Measurements from ENCODE around the gene POU3F3. TPM values are rescaled to one million over a fixed set of nuclear protein-coding genes. Genes with fewer than 3 reads are reported as not detected.

The POU3F3 gene
- total RNA-seq, 1 experiment from 2014 or later, result not detected

- DNase-seq (ENCODE audit: low read depth, low spot score) (no peak), ATAC-seq (no peak)
- Histone ChIP-seq H3K4me1 (ENCODE audit: control insufficient read depth in 1 of 2, insufficient read depth in 2 of 2, low read length in 2 of 2) (no peaks in the 10 kb centered on the region), H2AFZ (ENCODE audit: low read depth, low read length, poor library complexity, severe bottlenecking) (no peak overlapping the region), H3K27ac (ENCODE audit: low read depth, low read length) (no peak overlapping the region), H3K36me3 (ENCODE audit: control insufficient read depth in 1 of 2, insufficient read depth in 2 of 2, low read length in 2 of 2) (no peaks in the 10 kb centered on the region), H3K9me3 (ENCODE audit: control insufficient read depth in 1 of 2, insufficient read depth in 1 of 2, low read depth in 1 of 2, low read length in 2 of 2) (no peaks in the 10 kb centered on the region), H3K79me2 (ENCODE audit: insufficient read depth, low read length) (no peaks in the 10 kb centered on the region), H3K9ac (ENCODE audit: low read length) (no peak overlapping the region), H3K4me2 (ENCODE audit: low read length) (no peak overlapping the region), H3K4me3 (replicated peaks in 1 of 2; ENCODE audit: low read depth in 1 of 2, low read length in 2 of 2) (no peak overlapping the region), H3K27me3 (ENCODE audit: insufficient read depth, low read length) (peaks cover 4% of the 10 kb centered on the region; the same call in 1 of the 2 replicates), H3K9me2 (ENCODE audit: insufficient read depth) (no peaks in the 10 kb centered on the region), H4K20me1 (ENCODE audit: insufficient read depth) (no peaks in the 10 kb centered on the region)
- ChIA-PET CTCF (no interaction called here), POLR2A (no interaction called here), RAD21 (ENCODE audit: low non-redundant PET in 1 of 2, low total read pairs in 2 of 2, uncharacterized antibody in 2 of 2, unreplicated experiment in 2 of 2) (no interaction called here)
- BruUV-seq (replicated peaks), result no TSS peak
- intact Hi-C loops (cut with micrococcal nuclease), result no loop called here
- no peak for TF ChIP-seq SRF (IDR thresholded peaks at IDR 0.05; ENCODE audit: low read depth)
- no peak for TF ChIP-seq EGR1 (IDR thresholded peaks at IDR 0.05; ENCODE audit: low read depth)
- TF ChIP-seq CEBPB (IDR thresholded peaks at IDR 0.05; ENCODE audit: low read depth), result no peak
- no peak for TF ChIP-seq SIN3A (IDR thresholded peaks at IDR 0.05; ENCODE audit: low read depth)
- TF ChIP-seq MAX (IDR thresholded peaks at IDR 0.05), result no peak
- no peak for TF ChIP-seq CTCF (IDR thresholded peaks at IDR 0.05 in 2 of 3, conservative IDR thresholded peaks at IDR 0.05 in 1 of 3; ENCODE audit: borderline replicate concordance in 1 of 3, insufficient read depth in 1 of 3, low read depth in 2 of 3, low read length in 2 of 3)
- TF ChIP-seq ELF1 (IDR thresholded peaks at IDR 0.05; ENCODE audit: borderline replicate concordance, low read depth), result no peak
- TF ChIP-seq ZFX (IDR thresholded peaks at IDR 0.05), result no peak
- no peak for TF ChIP-seq JUND (IDR thresholded peaks at IDR 0.05)
- no peak for TF ChIP-seq POLR2A (IDR thresholded peaks at IDR 0.05; ENCODE audit: borderline replicate concordance, extremely low read depth, insufficient read depth, insufficient read length)
- TF ChIP-seq EZH2phosphoT487 (IDR thresholded peaks at IDR 0.05; ENCODE audit: borderline replicate concordance), result no peak
These were observed 12.4 kb downstream of the POU3F3 start for GRCh38 chr2:104866122-104866864.

Data from HCT116 (cell line).